HCT116 (cell line): Measurements from ENCODE around the gene MYOM1.

ENCODE experiments used
- FOSL1 ChIP-seq: IDR thresholded peaks from 2 replicates; pipeline ENCODE4 v1.6.1; 2012; ENCODE audit warnings: low read depth
- POLR2A ChIP-seq: IDR thresholded peaks from 2 replicates; pipeline ENCODE4 v1.7.0; 2011; ENCODE audit warnings: borderline replicate concordance; ENCODE audit not compliant: insufficient read depth, insufficient read length; ENCODE audit errors: extremely low read depth
- YY1 ChIP-seq: IDR thresholded peaks from 2 replicates; pipeline ENCODE4 v1.6.1; 2011; ENCODE audit warnings: low read length, low read depth, moderate library complexity, mild to moderate bottlenecking; ENCODE audit not compliant: insufficient replicate concordance; ENCODE audit errors: extremely low read depth

DNA sequence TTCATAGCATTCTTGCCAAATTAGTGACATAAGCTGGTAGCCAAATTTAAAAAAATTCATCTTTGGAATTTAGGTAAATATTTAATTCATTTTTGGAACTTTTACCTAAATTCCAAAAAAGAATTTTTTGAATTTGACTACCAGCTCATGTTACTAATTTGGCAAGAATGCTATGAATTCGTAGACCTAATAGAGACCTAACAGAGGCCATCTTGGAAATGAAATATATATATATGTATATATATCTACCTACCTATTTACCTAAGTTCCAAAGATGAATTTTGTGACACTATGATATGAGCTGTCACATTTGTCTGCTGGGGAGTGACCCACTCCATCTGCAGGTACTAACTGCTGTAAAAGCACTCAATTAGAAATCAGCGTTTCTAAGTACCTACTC, 65.6 kb downstream of the MYOM1 start:
- TF ChIP-seq FOSL1 (no peak), POLR2A (no peak), YY1 (no peak)
